Measurements from ENCODE around the gene ZNF93. TPM values are rescaled to one million over a fixed set of nuclear protein-coding genes. Genes with fewer than 3 reads are reported as not detected.

ZNF93 gene
- total and polyA plus RNA-seq, 2 of the 13 experiments (the other 11 are each of a cell fraction or from before 2014, with no cell fraction given): 0.49 to 0.66 TPM

DNA sequence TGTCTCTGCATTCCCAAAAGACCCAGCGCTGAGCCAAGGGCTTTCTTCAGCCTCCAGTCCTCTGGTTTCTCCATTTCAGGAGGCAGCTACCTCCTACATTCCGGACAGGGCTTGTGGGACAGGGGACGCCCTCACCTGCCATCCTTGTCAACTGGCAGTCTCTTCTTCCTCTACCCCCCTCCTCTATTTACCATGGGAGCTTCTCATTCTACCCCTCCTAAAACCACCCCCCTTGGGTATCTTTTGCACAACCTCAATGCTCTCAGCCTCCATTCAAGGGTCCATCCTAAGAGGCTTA, 43.8 kb downstream of the ZNF93 start (continued):
- TF ChIP-seq, protein P1, sequence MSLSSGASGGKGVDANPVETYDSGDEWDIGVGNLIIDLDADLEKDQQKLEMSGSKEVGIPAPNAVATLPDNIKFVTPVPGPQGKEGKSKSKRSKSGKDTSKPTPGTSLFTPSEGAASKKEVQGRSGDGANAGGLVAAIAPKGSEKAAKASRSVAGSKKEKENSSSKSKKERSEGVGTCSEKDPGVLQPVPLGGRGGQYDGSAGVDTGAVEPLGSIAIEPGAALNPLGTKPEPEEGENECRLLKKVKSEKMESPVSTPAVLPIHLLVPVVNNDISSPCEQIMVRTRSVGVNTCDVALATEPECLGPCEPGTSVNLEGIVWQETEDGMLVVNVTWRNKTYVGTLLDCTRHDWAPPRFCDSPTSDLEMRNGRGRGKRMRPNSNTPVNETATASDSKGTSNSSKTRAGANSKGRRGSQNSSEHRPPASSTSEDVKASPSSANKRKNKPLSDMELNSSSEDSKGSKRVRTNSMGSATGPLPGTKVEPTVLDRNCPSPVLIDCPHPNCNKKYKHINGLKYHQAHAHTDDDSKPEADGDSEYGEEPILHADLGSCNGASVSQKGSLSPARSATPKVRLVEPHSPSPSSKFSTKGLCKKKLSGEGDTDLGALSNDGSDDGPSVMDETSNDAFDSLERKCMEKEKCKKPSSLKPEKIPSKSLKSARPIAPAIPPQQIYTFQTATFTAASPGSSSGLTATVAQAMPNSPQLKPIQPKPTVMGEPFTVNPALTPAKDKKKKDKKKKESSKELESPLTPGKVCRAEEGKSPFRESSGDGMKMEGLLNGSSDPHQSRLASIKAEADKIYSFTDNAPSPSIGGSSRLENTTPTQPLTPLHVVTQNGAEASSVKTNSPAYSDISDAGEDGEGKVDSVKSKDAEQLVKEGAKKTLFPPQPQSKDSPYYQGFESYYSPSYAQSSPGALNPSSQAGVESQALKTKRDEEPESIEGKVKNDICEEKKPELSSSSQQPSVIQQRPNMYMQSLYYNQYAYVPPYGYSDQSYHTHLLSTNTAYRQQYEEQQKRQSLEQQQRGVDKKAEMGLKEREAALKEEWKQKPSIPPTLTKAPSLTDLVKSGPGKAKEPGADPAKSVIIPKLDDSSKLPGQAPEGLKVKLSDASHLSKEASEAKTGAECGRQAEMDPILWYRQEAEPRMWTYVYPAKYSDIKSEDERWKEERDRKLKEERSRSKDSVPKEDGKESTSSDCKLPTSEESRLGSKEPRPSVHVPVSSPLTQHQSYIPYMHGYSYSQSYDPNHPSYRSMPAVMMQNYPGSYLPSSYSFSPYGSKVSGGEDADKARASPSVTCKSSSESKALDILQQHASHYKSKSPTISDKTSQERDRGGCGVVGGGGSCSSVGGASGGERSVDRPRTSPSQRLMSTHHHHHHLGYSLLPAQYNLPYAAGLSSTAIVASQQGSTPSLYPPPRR (CRISPR knock-in tag; IDR thresholded peaks at IDR 0.05; ENCODE audit: borderline replicate concordance): no peak
- TF ChIP-seq LCORL (IDR thresholded peaks at IDR 0.05) (no peak), LCORL (CRISPR knock-in tag; IDR thresholded peaks at IDR 0.05) (no peak), ZNF12 (CRISPR knock-in tag; IDR thresholded peaks at IDR 0.05) (no peak), NPAS2 (CRISPR knock-in tag; IDR thresholded peaks at IDR 0.05; ENCODE audit: borderline replicate concordance) (no peak), ZMYM3 (CRISPR knock-in tag; IDR thresholded peaks at IDR 0.05) (no peak)
- TF ChIP-seq, protein P2, sequence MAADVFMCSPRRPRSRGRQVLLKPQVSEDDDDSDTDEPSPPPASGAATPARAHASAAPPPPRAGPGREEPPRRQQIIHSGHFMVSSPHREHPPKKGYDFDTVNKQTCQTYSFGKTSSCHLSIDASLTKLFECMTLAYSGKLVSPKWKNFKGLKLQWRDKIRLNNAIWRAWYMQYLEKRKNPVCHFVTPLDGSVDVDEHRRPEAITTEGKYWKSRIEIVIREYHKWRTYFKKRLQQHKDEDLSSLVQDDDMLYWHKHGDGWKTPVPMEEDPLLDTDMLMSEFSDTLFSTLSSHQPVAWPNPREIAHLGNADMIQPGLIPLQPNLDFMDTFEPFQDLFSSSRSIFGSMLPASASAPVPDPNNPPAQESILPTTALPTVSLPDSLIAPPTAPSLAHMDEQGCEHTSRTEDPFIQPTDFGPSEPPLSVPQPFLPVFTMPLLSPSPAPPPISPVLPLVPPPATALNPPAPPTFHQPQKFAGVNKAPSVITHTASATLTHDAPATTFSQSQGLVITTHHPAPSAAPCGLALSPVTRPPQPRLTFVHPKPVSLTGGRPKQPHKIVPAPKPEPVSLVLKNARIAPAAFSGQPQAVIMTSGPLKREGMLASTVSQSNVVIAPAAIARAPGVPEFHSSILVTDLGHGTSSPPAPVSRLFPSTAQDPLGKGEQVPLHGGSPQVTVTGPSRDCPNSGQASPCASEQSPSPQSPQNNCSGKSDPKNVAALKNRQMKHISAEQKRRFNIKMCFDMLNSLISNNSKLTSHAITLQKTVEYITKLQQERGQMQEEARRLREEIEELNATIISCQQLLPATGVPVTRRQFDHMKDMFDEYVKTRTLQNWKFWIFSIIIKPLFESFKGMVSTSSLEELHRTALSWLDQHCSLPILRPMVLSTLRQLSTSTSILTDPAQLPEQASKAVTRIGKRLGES (CRISPR knock-in tag; IDR thresholded peaks at IDR 0.05; ENCODE audit: borderline replicate concordance): no peak

All from HepG2 (cell line).